H1 (cell line): Measurements from ENCODE around the gene ME1. TPM values are rescaled to one million over a fixed set of nuclear protein-coding genes. Genes with fewer than 3 reads are reported as not detected.
A peak's percentile ranks its signal among the peaks of the same experiment; 100 is the strongest.
"Not testable (repeated sequence)": the region's sequence is repeated elsewhere in the genome, so short reads cannot be mapped to it uniquely, and the experiment has no call there.

Source experiments
- CTCF ChIA-PET: fragments of 300-600 bp; sonication (Branson Sonifier 250); formaldehyde crosslinking; loops from one replicate; lab custom pipeline; 2021; ENCODE audit not compliant: partially characterized antibody; lab: Charles Lee
- POLR2A ChIA-PET: fragments of 300-600 bp; sonication (Branson Sonifier 250); formaldehyde crosslinking; loops from one replicate; lab custom pipeline; 2021; ENCODE audit warnings: inconsistent platforms; ENCODE audit not compliant: partially characterized antibody; lab: Charles Lee
- DNase-seq, 2 experiments: peaks; one replicate each; pipeline versions ENCODE4 v3.0.0 to v3.0.0-alpha.2; 2010 to 2022; ENCODE audit warnings: low spot score in 2 of 2, low read depth in 1 of 2, mixed read lengths in 1 of 2
- FAIRE-seq: peaks from 2 replicates; lab custom pipeline; 2011; peaks lifted over from hg19 to GRCh38; lab: Jason Lieb, UNC
- H2AFZ ChIP-seq: 2 replicates; pipeline ENCODE4 v1.8.1; 2012; ENCODE audit warnings: low read length, inconsistent platforms
- H2AK5ac ChIP-seq: 2 replicates; pipeline ENCODE4 v1.6.1; 2013; ENCODE audit warnings: low read depth, low read length
- H2BK120ac ChIP-seq: replicated peaks from 2 replicates; pipeline ENCODE3; 2013; ENCODE audit warnings: low read depth, low read length, inconsistent platforms
- H2BK12ac ChIP-seq: 2 replicates; pipeline ENCODE4 v1.6.1; 2013; ENCODE audit warnings: low read depth, low read length
- H2BK15ac ChIP-seq: 2 replicates; pipeline ENCODE4 v1.6.1; 2013; ENCODE audit warnings: low read length
- H2BK20ac ChIP-seq: 2 replicates; pipeline ENCODE4 v1.6.1; 2013; ENCODE audit warnings: low read length
- H2BK5ac ChIP-seq: 2 replicates; pipeline ENCODE4 v1.6.1; 2013; ENCODE audit warnings: low read depth, low read length
- H3K14ac ChIP-seq: 2 replicates; pipeline ENCODE4 v1.6.1; 2013; ENCODE audit warnings: inconsistent platforms; ENCODE audit not compliant: insufficient read length
- H3K18ac ChIP-seq: 2 replicates; pipeline ENCODE4 v1.6.1; 2013; ENCODE audit warnings: low read length; ENCODE audit errors: extremely low read depth
- H3K23ac ChIP-seq: 2 replicates; pipeline ENCODE4 v1.6.1; 2013; ENCODE audit warnings: inconsistent platforms; ENCODE audit not compliant: insufficient read length
- H3K23me2 ChIP-seq: 2 replicates; pipeline ENCODE4 v1.6.1; 2013; ENCODE audit warnings: low read depth, low read length
- H3K27ac ChIP-seq: 2 replicates; pipeline ENCODE4 v1.6.1; 2011; ENCODE audit warnings: low read depth, low read length, inconsistent platforms
- H3K27me3 ChIP-seq, 4 experiments: replicated peaks in 1 of 4; 1 replicate in 1 of 4; 2 replicates in 3 of 4; pipeline versions ENCODE4 v1.6.1 to v1.8.1; 2011 to 2013; ENCODE audit warnings: low read length in 3 of 4, mild to moderate bottlenecking in 3 of 4, inconsistent platforms in 2 of 4, mixed read lengths in 2 of 4, moderate library complexity in 1 of 4; ENCODE audit not compliant: control insufficient read depth in 3 of 4, insufficient read depth in 3 of 4; ENCODE audit errors: extremely low read depth in 1 of 4
- H3K36me3 ChIP-seq, 4 experiments: 2 replicates each; pipeline versions ENCODE4 v1.6.1 to v1.8.1; 2011 to 2013; ENCODE audit warnings: mild to moderate bottlenecking in 4 of 4, low read length in 3 of 4, moderate library complexity in 2 of 4, control low read depth in 1 of 4, inconsistent platforms in 1 of 4; ENCODE audit not compliant: insufficient read depth in 4 of 4, control insufficient read depth in 2 of 4
- H3K4ac ChIP-seq: replicated peaks from 2 replicates; pipeline ENCODE3; 2013; ENCODE audit warnings: low read length, low read depth, mixed read lengths, inconsistent platforms; ENCODE audit not compliant: insufficient read length
- H3K4me1 ChIP-seq, 4 experiments: replicated peaks in 1 of 4; 1 replicate in 1 of 4; 2 replicates in 3 of 4; pipeline versions ENCODE4 v1.6.1 to v1.8.1; 2011 to 2013; ENCODE audit warnings: low read length in 3 of 4, inconsistent platforms in 2 of 4, mixed read lengths in 1 of 4; ENCODE audit not compliant: insufficient read depth in 4 of 4, control insufficient read depth in 3 of 4
- H3K4me2 ChIP-seq, 2 experiments: 2 replicates each; pipeline versions ENCODE4 v1.6.1 to v1.8.1; 2011 to 2013; ENCODE audit warnings: low read depth in 2 of 2, low read length in 2 of 2, control low read depth in 1 of 2, inconsistent platforms in 1 of 2, mild to moderate bottlenecking in 1 of 2; ENCODE audit not compliant: insufficient read depth in 1 of 2
- H3K4me3 ChIP-seq, 4 experiments: fragments of 200-600, 300-600 bp in 1 of 4; sonication (generic), shearing (Covaris generic), sonication (Bioruptor Twin) in 1 of 4; 2 replicates each; pipeline versions ENCODE4 v1.5.1 to v1.8.1; 2011 to 2016; ENCODE audit warnings: low read length in 4 of 4, low read depth in 3 of 4, control low read depth in 2 of 4, inconsistent platforms in 2 of 4, mild to moderate bottlenecking in 2 of 4, mixed read lengths in 1 of 4, moderate library complexity in 1 of 4; ENCODE audit not compliant: insufficient read depth in 2 of 4; ENCODE audit errors: extremely low read depth in 1 of 4
- H3K56ac ChIP-seq: replicated peaks from 2 replicates; pipeline ENCODE3; 2013; ENCODE audit warnings: low read depth, mild to moderate bottlenecking, mixed read lengths, low read length, inconsistent platforms; ENCODE audit not compliant: insufficient read length
- H3K79me1 ChIP-seq: 2 replicates; pipeline ENCODE4 v1.6.1; 2013; ENCODE audit warnings: low read depth, low read length, control low read depth
- H3K79me2 ChIP-seq, 2 experiments: 2 replicates each; pipeline versions ENCODE4 v1.6.1 to v1.8.1; 2012 to 2013; ENCODE audit warnings: low read length in 2 of 2, mild to moderate bottlenecking in 2 of 2, inconsistent platforms in 1 of 2; ENCODE audit not compliant: insufficient read depth in 2 of 2, control insufficient read depth in 1 of 2
- H3K9ac ChIP-seq, 4 experiments: replicated peaks in 1 of 4; 1 replicate in 1 of 4; 2 replicates in 3 of 4; pipeline versions ENCODE4 v1.6.1 to v1.8.1; 2011 to 2013; ENCODE audit warnings: low read depth in 3 of 4, low read length in 3 of 4, control low read depth in 2 of 4, mild to moderate bottlenecking in 2 of 4, moderate library complexity in 2 of 4, inconsistent platforms in 1 of 4; ENCODE audit errors: extremely low read depth in 1 of 4
- H3K9me3 ChIP-seq, 2 experiments: 2 replicates each; pipeline versions ENCODE4 v1.6.1 to v1.8.1; 2012 to 2013; ENCODE audit warnings: mild to moderate bottlenecking in 2 of 2, moderate library complexity in 2 of 2, control low read depth in 1 of 2, inconsistent platforms in 1 of 2, low read depth in 1 of 2, low read length in 1 of 2, mixed read lengths in 1 of 2; ENCODE audit not compliant: insufficient read depth in 2 of 2
- H4K20me1 ChIP-seq, 2 experiments: replicated peaks in 1 of 2; 2 replicates each; pipeline versions ENCODE3 to v1.8.1; 2011 to 2013; ENCODE audit warnings: inconsistent platforms in 2 of 2, low read length in 2 of 2, mild to moderate bottlenecking in 1 of 2; ENCODE audit not compliant: insufficient read depth in 2 of 2, control insufficient read depth in 1 of 2
- H4K5ac ChIP-seq: 2 replicates; pipeline ENCODE4 v1.6.1; 2013; ENCODE audit warnings: low read length, low read depth, mixed read lengths, inconsistent platforms; ENCODE audit not compliant: insufficient read length
- H4K8ac ChIP-seq: 2 replicates; pipeline ENCODE4 v1.8.0; 2013; ENCODE audit warnings: mild to moderate bottlenecking, moderate library complexity, low read length, inconsistent platforms; ENCODE audit not compliant: insufficient read depth; ENCODE audit errors: extremely low read depth
- H4K91ac ChIP-seq: replicated peaks from 2 replicates; pipeline ENCODE3; 2013; ENCODE audit warnings: low read length, mixed read lengths, inconsistent platforms; ENCODE audit not compliant: insufficient read length
- EGR1 ChIP-seq: IDR thresholded peaks from 2 replicates; pipeline ENCODE4 v1.6.1; 2011; ENCODE audit warnings: low read depth, low read length, borderline replicate concordance
- MAX ChIP-seq: IDR thresholded peaks from 2 replicates; pipeline ENCODE4 v1.6.1; 2012; ENCODE audit warnings: inconsistent platforms
- SIN3A ChIP-seq, 2 experiments: IDR thresholded peaks in 1 of 2; conservative IDR thresholded peaks in 1 of 2; 2 replicates each; pipeline ENCODE4 v1.6.1; 2011 to 2012; ENCODE audit warnings: low read length in 2 of 2, improper control_type of control experiment in 1 of 2, low read depth in 1 of 2, mild to moderate bottlenecking in 1 of 2
- SP4 ChIP-seq: IDR thresholded peaks from 2 replicates; pipeline ENCODE4 v1.6.1; 2012; ENCODE audit warnings: low read length, inconsistent platforms
- SRF ChIP-seq: IDR thresholded peaks from 2 replicates; pipeline ENCODE4 v1.6.1; 2011; ENCODE audit warnings: mild to moderate bottlenecking, low read depth, low read length, moderate library complexity
- ZNF274 ChIP-seq: IDR thresholded peaks from 2 replicates; pipeline ENCODE4 v1.7.0; 2012; ENCODE audit warnings: low read length, borderline replicate concordance; ENCODE audit errors: extremely low read depth
- WGBS, 2 experiments: shearing (Covaris generic) in 1 of 2; methylation state at CpG; one replicate each; pipeline versions ENCODE4 v1.1.6 to v1.1.7; 2013 to 2015; ENCODE audit warnings: low lambda C conversion rate in 2 of 2, mixed read lengths in 2 of 2, inconsistent platforms in 1 of 2, low coverage in 1 of 2, missing lambda C conversion rate in 1 of 2; ENCODE audit not compliant: insufficient replicate concordance in 2 of 2, insufficient coverage in 1 of 2, insufficient read length in 1 of 2; ENCODE audit errors: extremely low coverage in 1 of 2, missing lambda C conversion rate in 1 of 2; 5-methylcytosine and 5-hydroxymethylcytosine counted together
- polyA plus RNA-seq, 7 experiments: library from polyadenylated mRNA; depleted of rRNA in 3 of 7; stranded (reverse) in 5 of 7; unstranded in 2 of 7; fragments of >200 nt in 5 of 7; fragments of 200-250 nt in 2 of 7; gene quantifications; 1 replicate in 5 of 7; 2 replicates in 1 of 7; 4 replicates in 1 of 7; pipeline versions ENCODE4 v1.2.1 to v1.2.3, GENCODE V29; 2011 to 2013; ENCODE audit warnings: missing spikeins in 2 of 7, mixed read lengths in 2 of 7
- total RNA-seq: library from RNA; stranded (reverse); fragmentation: NEBNext Ultra II Directional; extraction: Animal tissue kit (Norgen Biotek cat#: 25700); gene quantifications from 2 replicates; pipeline ENCODE4 v1.2.1, GENCODE V29; 2021

The ME1 gene
- total and polyA plus RNA-seq, 2 of the 8 experiments (the other 6 are each of a cell fraction or from before 2014, with no cell fraction given): 1.3 to 3.9 TPM

GRCh38 chr6:83192456-83192855, 238.4 kb downstream of the ME1 start (continued):
- TF ChIP-seq ZNF274 (no peak), MAX (no peak), SIN3A (conservative IDR thresholded peaks at IDR 0.05 in 1 of 2, IDR thresholded peaks at IDR 0.05 in 1 of 2; ENCODE audit: low read depth in 1 of 2, low read length in 2 of 2) (no peak), SRF (no peak), SP4 (no peak), EGR1 (no peak)

GRCh38 chr6:83191974-83192373, 238.9 kb downstream of the ME1 start:
- H3K27ac ChIP-seq, H3K23me2 ChIP-seq, H2BK12ac ChIP-seq, H4K5ac ChIP-seq, H3K14ac ChIP-seq, H3K9me3 ChIP-seq, H3K79me1 ChIP-seq, H3K4ac ChIP-seq, H3K18ac ChIP-seq, H2BK15ac ChIP-seq, H2BK5ac ChIP-seq, DNase-seq, H3K23ac ChIP-seq, H3K27me3 ChIP-seq, H4K8ac ChIP-seq, H4K20me1 ChIP-seq, H3K56ac ChIP-seq, H2BK120ac ChIP-seq, H4K91ac ChIP-seq, FAIRE-seq, H2AFZ ChIP-seq, H3K4me1 ChIP-seq, H2AK5ac ChIP-seq, H3K9ac ChIP-seq, H2BK20ac ChIP-seq: not testable (repeated sequence)
- H3K4me3 ChIP-seq: peak overlapping the region; percentile 79 to 98 (median 84); a peak in 7 of 8 replicates
- H3K4me2 ChIP-seq: peak overlapping the region; percentile 76 to 89
- 97% methylated on average over 14 of the region's 18 CpGs; no CpG with 5 or more reads in 1 of the 2 experiments for whole genome bisulfite sequencing, 2 experiments
- peaks cover 0 to 26% of the 10 kb centered on the region in 2 experiments; a peak in 2 of 4 replicates for H3K79me2 ChIP-seq
- ChIA-PET POLR2A (interaction anchor here (0.7 to 1.3 kb wide), 2 partner anchors 27 to 54 kb away, joined by 3 read pairs; no protein-coding TSS in a partner anchor), CTCF (interaction anchor here (0.6 to 1.3 kb wide), 3 partner anchors 17 to 879 kb away, joined by 3 to 4 read pairs (median 3); no protein-coding TSS in a partner anchor)
- H3K36me3 ChIP-seq: peaks cover 2 to 39% (median 13%) of the 10 kb centered on the region in 4 experiments; a peak in 5 of 8 replicates
